Karpas-422 (cell line): ENCODE results near the gene EIF4G3. TPM values are rescaled to one million over a fixed set of nuclear protein-coding genes. Genes with fewer than 3 reads are reported as not detected.
"Not testable (repeated sequence)": the region's sequence is repeated elsewhere in the genome, so short reads cannot be mapped to it uniquely, and the experiment has no call there.

Source experiments
- DNase-seq: peaks from one replicate; pipeline ENCODE4 v3.0.0-alpha.2; 2015
- H2AFZ ChIP-seq: fragments of 200-600 bp; sonication (generic); 2 replicates; pipeline ENCODE4 v1.6.1; 2014; ENCODE audit warnings: antibody characterized with exemption, low read length, mixed read lengths
- H3K27ac ChIP-seq: fragments of 200-600 bp; sonication (generic); 2 replicates; pipeline ENCODE4 v1.5.1; 2014; ENCODE audit warnings: mild to moderate bottlenecking, low read length, moderate library complexity
- H3K27me3 ChIP-seq: fragments of 200-600 bp; sonication (generic); 2 replicates; pipeline ENCODE4 v1.6.1; 2014; ENCODE audit warnings: low read length, mixed read lengths
- H3K36me3 ChIP-seq: fragments of 200-600 bp; sonication (generic); 2 replicates; pipeline ENCODE4 v1.6.1; 2014; ENCODE audit warnings: low read length, mixed read lengths; ENCODE audit not compliant: insufficient read depth
- H3K4me1 ChIP-seq: fragments of 200-600 bp; sonication (generic); 2 replicates; pipeline ENCODE4 v1.6.1; 2014; ENCODE audit warnings: mild to moderate bottlenecking, low read length, mixed read lengths
- H3K4me2 ChIP-seq: fragments of 200-600 bp; sonication (generic); 2 replicates; pipeline ENCODE4 v1.6.1; 2014; ENCODE audit warnings: low read length, low read depth, mild to moderate bottlenecking; ENCODE audit not compliant: poor library complexity, severe bottlenecking
- H3K4me3 ChIP-seq: fragments of 200-600 bp; sonication (generic); 2 replicates; pipeline ENCODE4 v1.5.1; 2014; ENCODE audit warnings: mild to moderate bottlenecking, antibody characterized with exemption, low read length, mixed read lengths
- H3K79me2 ChIP-seq: fragments of 200-600 bp; sonication (generic); 2 replicates; pipeline ENCODE4 v1.6.1; 2014; ENCODE audit warnings: mild to moderate bottlenecking, low read length, mixed read lengths
- H3K9ac ChIP-seq: fragments of 200-600 bp; sonication (generic); 2 replicates; pipeline ENCODE4 v1.6.0; 2014; ENCODE audit warnings: low read length
- H3K9me2 ChIP-seq: fragments of 200-600 bp; sonication (generic), shearing (Covaris generic); replicated peaks from 2 replicates; pipeline ENCODE4 v1.6.0; 2014; ENCODE audit warnings: mild to moderate bottlenecking, low read length, moderate library complexity; ENCODE audit not compliant: insufficient read depth
- H3K9me3 ChIP-seq: fragments of 300-700, 200-600 bp; sonication (generic); 2 replicates; pipeline ENCODE4 v1.6.1; 2014; ENCODE audit warnings: low read length, mixed read lengths
- H4K20me1 ChIP-seq: fragments of 200-600 bp; sonication (generic); 2 replicates; pipeline ENCODE4 v1.6.1; 2014; ENCODE audit warnings: mild to moderate bottlenecking, antibody characterized with exemption, low read length, low read depth; ENCODE audit not compliant: insufficient read depth
- total RNA-seq: library from RNA; depleted of rRNA; stranded (reverse); fragments of >200 nt; shearing (Covaris generic); gene quantifications from 2 replicates; pipeline ENCODE4 v1.2.3, GENCODE V29; 2014; ENCODE audit warnings: low replicate concordance

EIF4G3 gene
- total RNA-seq, 1 experiment from 2014 or later = 139 TPM

DNA sequence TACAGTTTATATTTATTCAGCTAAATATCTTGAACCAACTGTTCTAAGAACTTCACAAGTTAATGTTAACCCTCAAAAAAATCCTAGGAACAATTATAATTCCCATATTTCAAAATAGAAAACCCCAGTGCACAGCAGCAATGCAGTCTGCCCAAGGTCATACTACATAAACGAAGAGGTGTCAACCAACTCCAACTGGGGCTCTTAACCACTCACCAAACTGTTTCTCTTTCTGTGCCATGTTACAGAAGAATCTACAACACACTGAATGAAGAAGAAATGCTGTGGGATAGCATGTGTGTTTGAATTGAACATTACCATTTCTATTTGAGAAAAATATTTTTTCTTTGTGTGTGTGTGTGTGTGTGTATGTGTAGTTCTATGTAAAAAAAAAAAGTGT is 35.7 kb downstream of the EIF4G3 start:
- no peaks in the 10 kb centered on the region for H3K27me3 ChIP-seq
- H2AFZ ChIP-seq = no peak overlapping the region
- H4K20me1 ChIP-seq = 0 out of 2 replicates have a peak, but pooled peaks cover 12% of the 10 kb centered on the region
- H3K9me2 ChIP-seq = no peaks in the 10 kb centered on the region
- no peak overlapping the region for H3K4me2 ChIP-seq
- DNase-seq = no peak
- no peak overlapping the region for H3K27ac ChIP-seq
- no peak overlapping the region for H3K9ac ChIP-seq
- peaks cover 62% of the 10 kb centered on the region for H3K36me3 ChIP-seq
- no peak overlapping the region for H3K4me3 ChIP-seq
- H3K79me2 ChIP-seq = peaks cover 95% of the 10 kb centered on the region
- no peaks in the 10 kb centered on the region for H3K9me3 ChIP-seq
- H3K4me1 ChIP-seq = no peaks in the 10 kb centered on the region

DNA sequence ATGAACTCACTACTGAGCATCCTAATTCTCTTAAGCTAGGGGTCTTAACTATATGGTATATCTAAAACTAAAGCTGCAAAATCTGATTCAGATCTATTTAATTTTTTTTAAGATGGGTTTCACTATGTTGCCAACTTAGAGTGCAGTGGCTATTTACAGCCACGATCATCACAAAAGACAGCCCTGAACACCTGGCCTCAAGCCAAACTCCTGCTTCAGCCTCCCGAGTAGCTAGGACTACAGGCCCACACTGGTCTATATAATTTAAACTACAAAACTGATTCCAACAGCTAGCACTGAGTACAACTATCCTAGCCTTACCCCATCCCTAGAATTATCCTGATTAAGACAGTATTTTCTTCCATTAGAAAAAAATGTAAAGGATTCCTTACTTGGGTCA is 37.1 kb downstream of the EIF4G3 start:
- Histone ChIP-seq H4K20me1 (0 out of 2 replicates have a peak, but pooled peaks cover 12% of the 10 kb centered on the region), H3K27ac (no peak overlapping the region), H3K36me3 (peaks cover 64% of the 10 kb centered on the region), H3K4me3 (no peak overlapping the region), H3K27me3 (no peaks in the 10 kb centered on the region), H3K9me3 (no peaks in the 10 kb centered on the region), H3K9ac (no peak overlapping the region), H3K4me1 (no peaks in the 10 kb centered on the region), H2AFZ (no peak overlapping the region), H3K4me2 (no peak overlapping the region), H3K79me2 (peaks cover 92% of the 10 kb centered on the region), H3K9me2 (no peaks in the 10 kb centered on the region)
- no peak for DNase-seq

DNA sequence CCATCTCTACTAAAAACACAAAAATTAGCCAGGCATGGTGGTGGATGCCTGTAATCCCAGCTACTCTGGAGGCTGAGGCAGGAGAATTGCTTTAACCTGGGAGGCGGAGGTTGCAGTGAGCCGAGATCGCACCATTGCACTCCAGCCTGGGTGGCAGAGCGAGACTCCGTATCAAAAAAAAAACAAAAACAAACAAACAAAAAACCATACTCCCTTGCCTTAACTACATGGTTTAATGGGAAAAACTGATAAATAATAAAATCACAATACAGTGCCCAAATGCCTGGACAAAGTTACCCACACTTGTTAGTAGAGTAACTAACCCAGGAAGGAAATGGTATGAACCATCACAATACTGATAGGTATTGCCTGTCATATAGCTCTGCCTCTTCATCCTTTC is 40.4 kb downstream of the EIF4G3 start:
- Histone ChIP-seq H3K36me3 (peaks cover 62% of the 10 kb centered on the region), H4K20me1 (0 out of 2 replicates have a peak, but pooled peaks cover 12% of the 10 kb centered on the region), H3K79me2 (peaks cover 88% of the 10 kb centered on the region)
- not testable (repeated sequence) for H3K4me1 ChIP-seq, H3K9me3 ChIP-seq, H3K9me2 ChIP-seq, H3K27me3 ChIP-seq, H2AFZ ChIP-seq, H3K4me3 ChIP-seq, H3K9ac ChIP-seq, H3K4me2 ChIP-seq, H3K27ac ChIP-seq, DNase-seq

GRCh38 chr1:21131200-21131599 is 45.5 kb downstream of the EIF4G3 start:
- H3K79me2 ChIP-seq = peaks cover 80% of the 10 kb centered on the region
- no peak overlapping the region for H3K9ac ChIP-seq
- H3K9me3 ChIP-seq = no peaks in the 10 kb centered on the region
- no peaks in the 10 kb centered on the region for H3K27me3 ChIP-seq
- H3K4me3 ChIP-seq = no peak overlapping the region
- H3K36me3 ChIP-seq = peaks cover 41% of the 10 kb centered on the region
- H3K4me2 ChIP-seq = no peak overlapping the region
- DNase-seq = no peak
- H3K9me2 ChIP-seq = no peaks in the 10 kb centered on the region
- H3K4me1 ChIP-seq = no peaks in the 10 kb centered on the region
- H2AFZ ChIP-seq = no peak overlapping the region
- H4K20me1 ChIP-seq = no peaks in the 10 kb centered on the region
- no peak overlapping the region for H3K27ac ChIP-seq

DNA sequence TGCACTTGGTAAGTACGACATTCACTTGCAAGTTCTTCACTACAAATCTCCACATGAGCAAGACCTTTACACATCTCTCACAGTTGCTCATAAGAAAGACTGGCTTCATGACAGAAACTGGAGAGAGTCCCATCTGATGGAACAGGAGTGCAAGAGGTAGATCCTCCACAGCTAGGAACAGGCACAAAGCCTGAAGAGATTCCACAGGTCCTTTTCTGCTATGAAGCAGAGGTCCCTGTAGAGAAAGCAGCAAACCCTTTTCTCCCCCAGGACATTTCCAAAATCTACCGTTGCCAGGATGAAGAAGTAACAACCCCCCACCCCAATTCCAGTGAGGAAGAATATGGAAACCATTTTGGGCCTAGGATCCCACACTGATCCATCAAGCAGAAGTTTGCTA is 47.3 kb downstream of the EIF4G3 start:
- no peaks in the 10 kb centered on the region for H3K9me3 ChIP-seq
- H3K36me3 ChIP-seq = peaks cover 37% of the 10 kb centered on the region
- H4K20me1 ChIP-seq = no peaks in the 10 kb centered on the region
- no peaks in the 10 kb centered on the region for H3K27me3 ChIP-seq
- H3K9me2 ChIP-seq = no peaks in the 10 kb centered on the region
- H3K4me2 ChIP-seq = no peak overlapping the region
- peaks cover 78% of the 10 kb centered on the region for H3K79me2 ChIP-seq
- H3K4me1 ChIP-seq = no peaks in the 10 kb centered on the region
- no peak for DNase-seq
- H3K9ac ChIP-seq = no peak overlapping the region
- H3K27ac ChIP-seq = no peak overlapping the region
- H2AFZ ChIP-seq = no peak overlapping the region
- H3K4me3 ChIP-seq = no peak overlapping the region

DNA sequence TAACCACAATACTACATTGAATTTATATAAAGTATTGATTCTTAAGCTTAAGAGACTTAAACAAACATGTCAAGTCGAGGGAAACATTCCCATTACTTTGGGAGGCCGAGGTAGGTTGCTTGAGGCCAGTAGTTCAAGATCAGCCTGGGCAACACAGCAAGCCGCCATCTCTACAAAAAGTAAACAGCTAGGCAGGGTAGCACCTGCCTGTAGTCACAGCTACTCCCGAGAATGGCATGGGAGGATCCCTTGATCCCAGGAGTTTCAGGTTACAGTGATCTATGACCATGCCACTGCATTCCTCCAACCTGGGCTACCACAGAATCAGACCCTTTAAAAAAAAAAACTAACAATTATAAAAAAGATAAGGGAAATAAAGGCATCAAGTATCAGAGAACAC is 50.4 kb downstream of the EIF4G3 start:
- H3K9ac ChIP-seq = no peak overlapping the region
- H3K4me3 ChIP-seq = no peak overlapping the region
- H3K9me3 ChIP-seq = no peaks in the 10 kb centered on the region
- no peaks in the 10 kb centered on the region for H4K20me1 ChIP-seq
- H3K27ac ChIP-seq = no peak overlapping the region
- DNase-seq = no peak
- H3K79me2 ChIP-seq = peaks cover 78% of the 10 kb centered on the region
- no peaks in the 10 kb centered on the region for H3K4me1 ChIP-seq
- no peaks in the 10 kb centered on the region for H3K27me3 ChIP-seq
- no peaks in the 10 kb centered on the region for H3K9me2 ChIP-seq
- peaks cover 46% of the 10 kb centered on the region for H3K36me3 ChIP-seq
- H3K4me2 ChIP-seq = no peak overlapping the region
- H2AFZ ChIP-seq = no peak overlapping the region

DNA sequence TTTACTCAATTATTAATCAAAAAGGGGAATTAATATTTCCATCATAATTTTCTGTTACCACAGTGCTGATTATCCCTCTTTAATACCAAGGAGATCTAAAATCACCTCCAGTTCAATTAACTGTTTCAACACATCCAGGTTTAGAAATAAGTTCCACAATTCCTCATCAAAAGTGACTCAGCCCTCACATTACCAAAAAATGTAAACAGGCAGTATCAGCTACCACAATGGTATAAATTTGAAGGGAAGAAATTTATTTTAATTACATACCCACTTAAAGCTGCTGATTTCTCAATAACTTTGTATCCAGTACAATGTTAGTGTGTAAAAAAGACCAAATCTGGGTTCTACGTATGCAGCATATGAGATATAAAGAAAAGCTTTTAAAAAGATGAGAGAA is 51.9 kb downstream of the EIF4G3 start:
- Histone ChIP-seq H3K27ac (no peak overlapping the region), H3K9me2 (no peaks in the 10 kb centered on the region), H3K4me3 (no peak overlapping the region), H4K20me1 (no peaks in the 10 kb centered on the region), H3K4me2 (no peak overlapping the region), H3K4me1 (no peaks in the 10 kb centered on the region), H3K9ac (no peak overlapping the region), H3K36me3 (peaks cover 43% of the 10 kb centered on the region), H3K79me2 (peaks cover 80% of the 10 kb centered on the region), H2AFZ (no peak overlapping the region), H3K9me3 (no peaks in the 10 kb centered on the region), H3K27me3 (no peaks in the 10 kb centered on the region)
- no peak for DNase-seq

DNA sequence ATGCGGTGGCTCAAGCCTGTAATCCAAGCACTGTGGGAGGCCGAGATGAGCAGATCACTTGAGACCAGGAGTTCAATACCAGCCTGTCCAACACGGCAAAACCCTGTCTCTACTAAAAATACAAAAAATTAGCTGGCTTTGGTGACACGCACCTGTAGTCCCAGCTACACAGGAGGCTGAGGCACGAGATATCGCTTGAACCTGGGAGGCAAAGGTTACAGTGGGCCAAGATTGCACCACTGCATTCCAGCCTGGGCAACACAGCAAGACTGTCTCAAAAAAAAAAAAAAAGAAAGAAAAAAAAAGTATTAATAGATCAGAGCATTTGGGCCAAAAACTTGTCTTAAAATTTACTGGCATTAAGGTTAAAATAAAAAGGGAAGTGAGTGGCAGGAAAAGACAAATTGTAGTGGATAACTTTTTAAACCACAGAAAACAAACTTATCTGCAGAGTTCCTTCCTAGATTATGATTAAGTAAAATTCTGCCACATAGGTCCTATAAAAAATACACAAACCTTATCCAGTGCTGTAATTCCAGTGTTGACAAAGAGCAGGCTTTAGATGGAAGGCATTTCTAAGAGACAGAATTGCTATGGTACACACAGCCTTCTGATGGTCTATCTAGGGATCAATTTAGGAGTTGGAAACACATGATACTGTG is 53.3 kb downstream of the EIF4G3 start:
- Histone ChIP-seq H2AFZ (no peak overlapping the region), H3K4me2 (no peak overlapping the region), H3K4me1 (peaks cover 4% of the 10 kb centered on the region), H3K9ac (no peak overlapping the region), H3K9me2 (no peaks in the 10 kb centered on the region), H3K36me3 (peaks cover 38% of the 10 kb centered on the region), H3K27ac (no peak overlapping the region), H3K4me3 (no peak overlapping the region), H4K20me1 (no peaks in the 10 kb centered on the region), H3K9me3 (no peaks in the 10 kb centered on the region), H3K27me3 (no peaks in the 10 kb centered on the region), H3K79me2 (peaks cover 80% of the 10 kb centered on the region)
- no peak for DNase-seq
